Breast epithelium (tissue), 3 donors: ENCODE measurements around the gene FAM43A.

Experiments used
- CTCF ChIP-seq, 3 donors: fragments of 450-650 bp; IDR thresholded peaks; one replicate each; pipeline ENCODE4 v1.5.1; 2016 to 2017; ENCODE audit warnings: antibody characterized with exemption in 3 of 3, mild to moderate bottlenecking in 3 of 3, moderate library complexity in 3 of 3
- POLR2AphosphoS5 ChIP-seq, 3 donors: sonication (generic); formaldehyde crosslinking; IDR thresholded peaks; one replicate each; pipeline ENCODE4 v1.6.1; 2017; ENCODE audit warnings: antibody characterized with exemption in 3 of 3

DNA sequence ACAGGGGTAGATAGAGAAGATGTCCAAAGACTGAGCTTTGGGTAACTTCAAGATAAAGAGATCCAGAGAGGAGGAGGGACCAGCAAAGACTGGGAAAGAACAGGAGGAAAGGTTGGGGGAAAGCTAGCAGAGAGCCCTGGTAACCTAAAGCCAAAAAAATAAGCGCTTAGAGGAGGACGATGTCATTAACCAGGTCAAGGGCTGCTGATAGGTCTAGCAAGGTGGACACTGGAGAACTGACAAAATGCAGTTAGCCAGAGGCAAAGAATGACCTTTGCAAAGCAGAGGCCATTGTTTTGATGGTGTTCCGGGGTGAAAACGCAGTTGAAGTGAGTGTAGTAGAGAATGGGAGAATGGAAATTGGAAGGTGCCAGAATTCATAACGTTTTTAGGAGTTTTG lies 39.7 kb downstream of the FAM43A start:
- TF ChIP-seq CTCF (IDR thresholded peaks at IDR 0.05), result no peak
- TF ChIP-seq POLR2AphosphoS5 (IDR thresholded peaks at IDR 0.05), result no peak
